Astrocyte of the hippocampus (primary cell): ENCODE measurements around the gene TAF11.
"Not testable (repeated sequence)": the region's sequence is repeated elsewhere in the genome, so short reads cannot be mapped to it uniquely, and the experiment has no call there.

Experiments used
- DNase-seq: peaks from one replicate; pipeline ENCODE4 v3.0.0; 2011; ENCODE audit warnings: low read depth, low spot score

TAF11 gene, protein sequence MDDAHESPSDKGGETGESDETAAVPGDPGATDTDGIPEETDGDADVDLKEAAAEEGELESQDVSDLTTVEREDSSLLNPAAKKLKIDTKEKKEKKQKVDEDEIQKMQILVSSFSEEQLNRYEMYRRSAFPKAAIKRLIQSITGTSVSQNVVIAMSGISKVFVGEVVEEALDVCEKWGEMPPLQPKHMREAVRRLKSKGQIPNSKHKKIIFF

DNA sequence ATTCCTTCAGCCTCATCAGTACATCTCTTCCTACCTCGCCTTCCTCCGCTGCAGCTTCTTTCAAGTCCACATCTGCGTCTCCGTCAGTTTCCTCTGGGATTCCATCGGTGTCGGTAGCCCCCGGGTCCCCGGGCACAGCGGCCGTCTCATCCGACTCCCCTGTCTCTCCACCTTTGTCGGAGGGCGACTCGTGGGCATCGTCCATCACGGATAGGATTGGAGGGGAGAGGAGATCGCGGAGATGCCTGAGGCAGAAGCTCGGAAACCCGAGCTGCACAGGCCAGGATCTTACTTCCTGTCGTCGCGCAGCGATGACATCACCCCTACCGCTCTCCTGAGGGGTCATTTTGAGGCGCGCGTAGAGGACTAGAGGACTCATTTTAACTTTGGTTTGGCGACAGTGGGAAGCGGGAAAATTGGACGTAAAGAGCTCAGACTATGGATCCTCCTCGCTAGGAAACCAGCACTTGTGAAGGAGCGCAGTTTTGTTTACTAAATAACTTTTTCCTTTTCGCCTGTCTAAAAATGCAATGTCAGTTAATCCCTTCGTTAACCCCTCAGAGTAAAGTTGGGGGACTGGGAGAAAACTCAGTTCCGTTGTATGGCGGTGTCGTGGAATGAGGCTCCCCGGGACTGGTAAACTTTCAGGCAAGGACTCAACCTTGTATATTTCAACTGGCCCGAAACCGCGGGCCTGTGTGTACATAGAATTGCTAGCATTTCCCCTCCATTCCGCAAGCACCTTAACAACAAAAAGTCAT, at the start of gene TAF11:
TAF11 (minus strand) TSS at position 290 of the 761 bp plus-strand sequence; CDS start at position 205, 85 bp downstream.
- DNase-seq: peak; percentile 98

GRCh38 chr6:34934516-34934915, 46.7 kb upstream of the TAF11 start:
- DNase-seq: peak; percentile 84

DNA sequence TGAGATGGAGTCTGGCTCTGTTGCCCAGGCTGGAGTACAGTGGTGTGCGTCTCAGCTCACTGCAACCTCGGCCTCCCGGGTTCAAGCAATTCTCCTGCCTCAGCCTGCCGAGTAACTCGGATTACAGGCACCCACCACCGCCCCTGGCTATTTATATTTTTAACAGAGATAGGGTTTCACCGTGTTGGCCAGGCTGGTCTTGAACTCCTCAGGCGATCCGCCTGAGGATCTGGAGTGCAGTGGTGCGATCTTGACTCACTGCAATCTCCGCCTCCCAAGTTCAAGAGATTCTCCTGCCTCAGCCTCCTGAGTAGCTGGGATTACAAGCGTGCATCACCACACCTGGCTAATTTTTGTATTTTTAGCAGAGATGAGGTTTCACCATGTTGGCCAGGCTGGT, 44.4 kb upstream of the TAF11 start:
- not testable (repeated sequence) for DNase-seq

DNA sequence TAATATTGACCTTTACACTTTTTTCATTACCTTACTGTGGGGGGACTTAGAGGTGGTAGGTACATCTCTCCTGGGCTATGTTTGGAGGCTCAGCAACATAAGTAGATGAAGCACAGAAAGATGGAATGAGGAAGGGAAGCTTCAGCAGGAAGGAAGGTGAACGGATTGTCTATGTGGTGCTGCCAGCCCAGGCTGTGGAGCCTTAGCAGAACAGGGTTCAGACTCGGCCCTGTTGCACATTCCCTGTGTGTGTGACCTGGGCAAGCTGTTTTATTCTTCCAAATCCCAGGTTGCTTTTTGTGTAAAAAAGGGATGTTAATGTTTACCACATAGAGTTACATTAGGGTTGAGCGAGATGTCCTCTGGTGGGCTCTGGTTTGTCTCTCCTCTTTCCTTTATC, 42.4 kb upstream of the TAF11 start:
- no peak for DNase-seq

DNA sequence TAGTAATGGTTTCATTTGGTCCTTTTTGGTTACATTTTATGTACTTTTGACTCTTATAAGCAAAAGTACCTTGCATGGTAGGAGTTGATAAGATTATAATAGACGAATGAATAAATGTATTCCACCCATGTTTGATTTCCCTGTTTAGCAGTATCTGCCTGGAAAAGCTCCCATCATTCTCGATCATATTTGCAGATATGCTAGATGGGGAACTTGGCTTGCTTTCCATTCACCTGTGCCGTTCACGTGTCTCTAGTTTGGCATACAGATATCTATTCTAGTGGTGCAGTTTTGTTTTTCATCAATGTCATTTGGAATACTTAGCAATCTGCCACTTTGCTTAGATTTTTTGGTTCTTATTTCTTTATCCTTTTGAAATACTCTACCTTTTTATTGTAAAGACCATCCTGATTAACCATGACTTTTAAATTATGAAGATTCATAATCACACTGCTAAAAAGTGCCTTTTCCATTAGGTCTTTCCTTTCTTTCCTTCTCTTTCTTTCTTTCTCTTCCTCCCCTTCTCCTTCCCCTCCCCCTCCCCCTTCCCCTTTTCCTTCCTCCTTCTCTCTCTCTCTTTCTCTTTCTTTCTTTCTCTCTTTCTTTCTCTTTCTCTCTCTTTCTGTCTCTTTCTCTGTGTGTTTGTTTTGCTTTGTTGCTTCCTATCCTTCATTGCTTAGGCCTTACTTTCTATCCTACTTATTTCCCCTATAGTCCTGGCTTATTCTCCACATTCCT, 41.6 kb upstream of the TAF11 start:
- no peak for DNase-seq

- DNase-seq: no peak
These were observed 40.9 kb upstream of the TAF11 start for GRCh38 chr6:34928695-34929094.

GRCh38 chr6:34928220-34928619, 40.4 kb upstream of the TAF11 start:
- no peak for DNase-seq

DNA sequence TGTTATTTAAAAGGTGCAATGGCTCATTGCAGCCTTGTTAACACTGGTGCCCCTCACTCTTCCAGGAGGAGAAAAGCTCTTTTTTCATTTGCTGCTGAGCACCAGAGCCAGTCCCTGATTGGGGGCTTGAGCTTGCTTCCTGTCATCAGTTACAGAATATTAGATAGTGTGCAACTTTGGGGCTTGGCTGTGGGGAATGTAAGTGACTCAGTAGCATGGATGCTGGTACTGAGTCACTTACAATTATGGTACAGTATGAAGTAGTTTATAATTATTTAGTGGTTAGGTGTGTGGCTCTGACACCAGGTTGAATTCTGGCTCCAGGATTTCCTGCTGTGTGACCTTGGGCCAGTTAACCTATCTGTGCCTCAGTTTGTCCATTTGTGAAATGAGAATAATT, 38.8 kb upstream of the TAF11 start:
- DNase-seq: peak; percentile 33

GRCh38 chr6:34924831-34925625, 37.2 kb upstream of the TAF11 start:
- DNase-seq: no peak

- DNase-seq: peak; percentile 31
These were observed 34.4 kb upstream of the TAF11 start for GRCh38 chr6:34922177-34922663.

DNA sequence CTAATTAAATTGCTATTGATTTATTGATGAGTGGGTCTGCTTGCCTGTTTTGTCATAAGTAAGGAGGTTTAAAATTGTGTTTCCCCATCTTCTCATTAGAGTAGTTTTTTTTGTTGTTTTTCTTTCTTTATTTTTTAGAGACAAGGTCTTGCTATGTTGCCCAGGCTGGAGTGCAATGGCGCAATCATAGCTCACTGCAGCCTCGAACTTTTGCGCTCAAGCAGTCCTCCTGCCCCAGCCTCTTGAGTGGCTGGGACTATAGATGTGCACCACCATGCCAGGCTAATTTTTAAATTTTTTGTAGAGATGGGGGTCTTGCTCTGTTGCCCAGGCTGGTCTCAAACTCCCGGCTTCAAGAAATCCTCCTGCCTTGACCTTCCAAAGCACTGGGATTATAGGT, 32.3 kb upstream of the TAF11 start:
- DNase-seq: no peak

DNA sequence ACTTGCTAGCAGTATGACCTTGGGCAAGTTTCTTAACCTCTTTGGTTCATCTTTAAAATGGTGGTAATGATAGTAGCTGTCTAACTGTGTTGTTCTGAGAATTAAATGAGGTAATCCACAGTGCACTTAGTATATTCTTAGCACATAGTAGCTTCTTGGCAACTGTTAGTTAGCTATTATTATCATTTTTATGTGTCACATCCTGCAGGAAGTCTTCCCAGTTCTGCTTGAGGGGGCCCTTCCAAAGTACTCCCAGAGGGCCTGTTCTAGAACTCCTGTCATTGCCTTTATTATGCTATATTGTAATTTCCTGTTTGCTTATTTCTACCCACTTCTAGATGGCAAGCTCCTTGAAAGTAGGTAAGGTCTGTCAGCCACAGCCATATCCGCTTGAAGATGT, 31.8 kb upstream of the TAF11 start:
- no peak for DNase-seq

GRCh38 chr6:34917626-34918285, 29.9 kb upstream of the TAF11 start:
- no peak for DNase-seq

DNA sequence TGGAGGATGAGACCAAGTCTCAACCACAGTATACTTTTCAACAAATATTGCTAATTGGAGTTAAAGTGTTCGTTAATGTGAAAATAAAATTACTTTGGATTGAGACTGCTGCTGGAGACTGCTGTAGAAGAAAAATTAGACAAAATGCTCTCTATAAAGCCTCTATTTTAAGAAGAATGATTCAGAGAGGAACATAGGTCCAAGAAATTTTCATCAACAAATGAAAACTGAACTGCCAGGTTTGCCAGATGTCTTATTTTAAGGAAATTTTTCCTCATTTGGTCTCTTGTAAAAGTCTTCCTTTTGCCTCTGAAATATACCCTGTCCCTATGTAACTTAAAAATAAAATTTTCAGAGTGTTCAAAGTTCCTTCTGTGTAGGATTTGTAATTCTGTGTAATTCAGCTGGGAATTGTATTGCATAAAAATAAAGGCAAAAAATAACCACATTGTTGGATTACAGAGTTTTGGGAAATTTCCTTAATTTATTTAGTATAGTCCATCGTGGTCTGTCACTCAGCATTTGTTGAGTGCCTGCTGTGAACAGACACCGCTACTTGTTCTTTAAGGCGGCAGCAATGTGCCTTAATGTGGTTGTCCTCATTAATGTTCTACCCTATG, 28.6 kb upstream of the TAF11 start:
- DNase-seq: no peak

- no peak for DNase-seq
These were observed 26.5 kb upstream of the TAF11 start for GRCh38 chr6:34914358-34914757.

DNA sequence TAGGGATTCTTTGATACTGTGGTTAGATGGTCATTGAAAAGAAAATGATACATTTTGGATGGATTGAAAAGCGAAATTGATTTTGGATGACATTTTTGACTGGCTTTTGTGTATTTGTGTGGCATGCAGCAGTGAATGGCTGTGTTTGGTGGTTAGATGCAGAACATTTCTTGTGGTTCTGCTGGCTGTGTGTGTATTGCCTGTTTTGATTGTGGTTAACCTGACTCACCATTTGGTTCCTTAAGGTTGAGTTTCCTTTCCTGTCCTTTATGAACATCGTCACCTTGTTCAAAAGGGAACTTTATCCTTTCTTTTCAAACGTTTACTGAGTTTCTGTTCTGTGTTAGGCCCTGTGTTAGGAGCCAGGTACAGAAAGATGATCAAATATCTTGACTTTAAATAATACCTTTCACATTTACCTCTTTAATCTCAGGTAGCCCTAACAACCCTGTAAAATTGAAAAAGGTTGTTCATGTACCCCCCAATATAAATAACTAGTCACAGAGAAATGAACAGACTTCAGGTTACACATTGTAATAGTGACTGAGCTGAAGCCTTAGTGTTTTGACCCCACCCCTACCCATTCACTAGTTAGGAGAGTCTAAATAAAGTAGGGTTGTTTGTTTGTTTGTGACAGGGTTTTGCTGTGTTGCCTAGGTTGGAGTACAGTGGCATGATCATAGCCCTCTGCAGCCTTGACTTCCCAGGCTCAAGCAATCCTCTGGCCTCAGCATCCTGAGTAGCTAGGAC, 25.0 kb upstream of the TAF11 start:
- peak; percentile 90 for DNase-seq

DNA sequence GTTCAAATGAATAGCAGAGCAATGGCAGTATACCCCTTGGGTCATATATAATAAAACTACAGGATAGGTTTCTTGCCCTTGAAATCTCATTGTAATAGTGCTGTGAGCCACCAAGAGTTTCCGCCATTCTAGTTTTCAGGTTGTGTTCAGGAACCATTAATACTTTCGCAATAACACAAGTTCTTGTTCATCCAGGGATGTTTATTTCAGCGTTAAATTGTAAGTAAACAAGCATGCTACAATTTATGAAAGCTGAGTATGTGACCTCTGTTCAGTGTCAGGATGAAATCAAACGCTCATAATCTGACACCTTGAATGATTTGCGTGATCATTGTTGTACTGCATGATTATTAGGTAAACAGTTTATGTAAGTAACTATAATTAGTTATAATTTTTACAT, 24.0 kb upstream of the TAF11 start:
- no peak for DNase-seq

DNA sequence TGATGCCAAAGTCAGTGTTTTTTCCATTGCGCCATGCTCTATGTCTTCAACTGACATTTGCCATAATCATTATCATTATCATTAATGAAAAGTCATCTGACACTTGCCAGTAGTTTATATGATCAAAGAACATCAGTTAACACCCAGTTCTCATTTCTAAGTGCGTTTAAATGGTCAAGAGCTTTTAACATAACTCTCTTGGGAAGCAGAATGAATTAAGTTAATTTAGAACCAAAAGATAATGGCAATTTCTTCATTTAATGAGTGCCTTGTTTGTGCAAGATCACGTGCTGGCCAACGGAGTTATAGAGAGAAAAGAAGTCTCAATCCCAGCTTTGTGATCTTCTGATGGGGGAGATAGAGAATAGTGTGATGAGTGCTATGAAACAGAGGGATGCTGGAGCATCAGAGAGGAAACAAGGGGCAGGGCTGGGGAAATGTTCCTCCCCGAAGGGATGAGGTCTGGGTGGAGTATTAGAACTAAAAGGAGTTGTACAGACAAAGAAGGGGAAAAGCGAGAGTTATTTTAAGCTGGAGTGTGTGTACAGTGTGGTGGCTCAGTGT, 21.6 kb upstream of the TAF11 start:
- DNase-seq: no peak

DNA sequence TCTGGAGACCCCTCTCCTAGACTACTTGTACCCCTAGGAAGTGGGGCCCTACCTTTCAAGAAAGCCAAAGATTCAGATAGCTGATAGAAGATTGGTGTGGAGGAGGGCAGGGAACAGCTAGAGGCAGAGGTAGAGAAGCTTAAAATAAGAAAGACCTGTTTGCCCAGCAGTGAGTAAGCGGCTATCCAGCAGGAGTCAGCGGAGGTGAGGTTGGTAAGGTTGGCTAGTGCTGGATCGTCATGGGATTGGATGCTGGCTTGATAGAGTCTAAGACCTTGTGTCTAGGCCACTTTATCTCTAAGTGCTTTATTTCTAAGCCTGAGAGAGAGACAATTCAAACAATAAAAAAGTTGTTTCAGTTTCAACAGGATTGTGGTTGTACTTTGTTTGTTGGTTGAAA, 20.4 kb upstream of the TAF11 start:
- no peak for DNase-seq

- DNase-seq: no peak
These were observed 19.0 kb upstream of the TAF11 start for GRCh38 chr6:34906826-34907225.
